H4 (cell line): ENCODE results near the gene APOC3. TPM values are rescaled to one million over a fixed set of nuclear protein-coding genes. Genes with fewer than 3 reads are reported as not detected.

ENCODE experiments used
- DNase-seq: peaks from one replicate; pipeline ENCODE4 v3.0.0-alpha.2; 2015; ENCODE audit warnings: low spot score
- total RNA-seq: library from RNA; depleted of rRNA; stranded (reverse); fragments of >200 nt; shearing (Covaris generic); gene quantifications from 2 replicates; pipeline ENCODE4 v1.2.3, GENCODE V29; 2014

APOC3 gene
- total RNA-seq, 1 experiment from 2014 or later = not detected

DNA sequence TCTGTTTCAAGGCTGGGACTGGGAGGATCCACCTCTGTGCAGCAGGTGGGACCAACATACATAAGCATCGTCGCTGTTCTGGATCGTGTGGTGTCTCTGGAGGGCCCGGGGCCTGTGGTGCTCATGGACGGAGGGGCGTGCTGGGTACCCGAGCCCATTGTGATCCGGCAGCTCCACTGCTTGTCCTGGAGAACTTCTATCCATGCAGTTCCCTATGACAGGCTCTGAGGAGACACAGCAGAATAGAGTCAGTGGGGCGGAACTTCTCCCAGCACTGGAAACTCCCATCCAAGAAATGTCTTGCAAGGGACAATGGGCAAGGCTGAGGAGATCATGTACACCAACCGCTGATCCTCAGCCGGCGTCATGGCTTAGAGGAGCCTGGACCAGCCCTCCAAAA is 19.4 kb downstream of the APOC3 start:
- DNase-seq = no peak

DNA sequence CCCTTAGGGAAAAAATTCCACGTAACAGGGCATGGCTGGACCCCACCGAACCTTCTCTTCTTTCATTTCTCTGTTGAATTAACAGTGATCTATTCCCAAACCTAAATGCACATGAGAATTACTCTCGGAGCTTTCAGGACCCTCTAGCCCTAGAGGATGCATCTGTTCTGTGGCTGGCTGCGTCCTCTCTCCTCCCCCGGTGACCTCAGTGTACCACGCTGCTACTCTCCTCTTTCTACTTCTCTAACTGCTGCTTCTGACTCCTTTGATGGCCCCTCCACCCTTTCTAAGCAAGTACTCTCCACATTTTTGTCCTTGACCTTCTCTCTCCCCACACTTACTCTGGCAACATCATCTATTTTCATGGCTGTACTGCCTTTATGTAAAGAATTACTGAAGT is 19.8 kb downstream of the APOC3 start:
- DNase-seq = no peak

DNA sequence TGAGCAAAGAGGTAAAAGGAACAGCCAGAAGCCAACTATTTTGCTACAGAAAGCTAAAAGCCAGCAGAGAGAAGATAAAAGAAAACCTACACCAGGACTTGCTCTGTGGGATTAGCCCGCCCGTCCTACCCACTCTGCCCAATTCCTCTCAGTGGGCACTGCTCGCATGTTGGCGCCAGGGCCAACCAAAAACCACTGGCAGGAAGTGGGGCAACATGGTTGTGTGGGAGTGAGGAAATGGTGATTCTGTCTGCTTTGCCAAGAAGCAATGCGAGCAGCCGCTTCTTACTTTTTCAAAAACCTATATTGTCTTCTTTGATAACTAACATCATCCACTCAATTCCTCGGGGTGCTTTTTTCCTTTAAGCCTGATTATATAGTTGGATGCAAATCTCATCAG is 21.9 kb downstream of the APOC3 start:
- no peak for DNase-seq

DNA sequence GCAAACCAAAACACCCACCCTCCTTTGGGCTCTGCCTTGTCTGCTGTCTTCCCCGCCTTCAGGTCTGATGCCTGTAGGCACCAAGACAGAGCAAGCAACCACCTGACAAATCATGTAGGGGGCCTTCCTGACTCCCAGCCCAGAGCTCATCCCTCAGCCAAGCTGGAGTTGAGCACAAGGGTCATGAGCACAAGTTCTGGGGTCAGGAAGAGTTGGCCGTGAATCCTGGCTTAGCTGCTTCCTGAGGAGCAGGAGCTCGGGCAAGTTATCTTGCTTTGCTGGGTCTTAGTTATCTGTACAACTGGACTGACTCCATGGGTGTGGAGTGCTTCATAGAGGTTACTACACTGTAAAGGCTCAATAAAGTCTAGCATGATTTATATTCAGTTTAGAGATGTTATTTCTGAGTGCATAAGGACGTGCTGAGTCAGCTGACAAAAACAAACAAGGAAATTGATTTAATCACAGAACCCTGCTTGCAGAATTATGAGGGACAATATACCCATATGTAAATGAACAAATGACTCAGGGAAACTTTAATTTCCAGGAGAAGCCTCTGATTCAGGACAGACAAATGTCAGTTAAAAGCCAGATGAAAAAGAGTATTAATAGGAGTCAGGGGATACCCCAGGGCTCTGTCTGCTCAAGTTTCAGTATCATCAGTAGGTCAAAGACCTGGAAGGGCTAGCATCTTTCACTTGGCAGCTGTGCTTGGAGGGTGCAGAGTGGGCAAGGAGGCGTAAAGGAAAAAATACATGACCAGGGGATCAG is 22.7 kb downstream of the APOC3 start:
- DNase-seq = no peak

DNA sequence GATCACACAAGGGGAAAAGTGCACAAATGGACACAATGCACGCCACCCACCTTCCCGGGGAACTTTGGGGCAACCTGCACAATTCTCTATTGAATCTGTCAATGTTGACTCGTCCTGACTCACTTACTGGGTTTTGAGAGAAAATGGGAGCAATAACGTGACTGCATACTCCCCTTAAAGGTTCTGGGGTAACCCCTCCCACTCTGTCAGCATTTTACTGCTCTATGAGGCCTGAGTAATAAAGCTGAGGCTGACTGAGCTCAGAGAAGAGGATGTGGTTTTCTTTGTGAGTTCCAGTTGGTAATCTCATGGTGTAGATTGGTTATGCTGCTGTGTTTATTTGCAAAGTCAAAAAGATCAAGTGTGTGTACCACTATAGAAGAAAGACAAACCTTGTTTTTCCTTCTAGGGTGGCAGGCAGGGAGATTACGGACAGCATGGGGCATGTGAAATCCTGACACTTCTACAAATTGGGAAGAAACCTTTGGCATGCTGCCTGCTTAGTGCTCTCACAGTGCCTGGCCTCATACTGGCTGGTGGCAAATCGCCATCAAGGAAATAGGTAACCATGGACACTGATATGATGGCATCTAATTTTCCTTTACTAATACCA is 23.9 kb downstream of the APOC3 start:
- peak; percentile 94 for DNase-seq

DNA sequence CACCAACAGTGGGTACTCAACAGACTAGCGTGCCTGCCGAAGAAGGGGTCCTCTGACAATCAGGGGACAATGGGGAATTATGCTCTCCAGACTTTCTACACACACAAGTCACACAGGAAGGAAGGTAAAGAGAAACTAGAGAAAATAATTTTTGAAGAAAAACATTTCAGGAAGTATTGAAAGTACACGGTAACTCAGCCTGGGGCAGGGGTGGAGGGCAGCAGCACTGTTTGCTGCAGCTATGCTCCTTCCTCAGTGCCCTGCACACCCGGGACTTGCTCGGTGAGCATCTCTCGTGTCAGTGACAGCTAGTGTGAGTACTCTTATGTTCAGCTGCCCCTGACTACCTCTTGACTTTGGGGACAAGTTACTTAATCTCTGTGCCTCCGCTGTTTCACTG is 25.7 kb downstream of the APOC3 start:
- DNase-seq = no peak

DNA sequence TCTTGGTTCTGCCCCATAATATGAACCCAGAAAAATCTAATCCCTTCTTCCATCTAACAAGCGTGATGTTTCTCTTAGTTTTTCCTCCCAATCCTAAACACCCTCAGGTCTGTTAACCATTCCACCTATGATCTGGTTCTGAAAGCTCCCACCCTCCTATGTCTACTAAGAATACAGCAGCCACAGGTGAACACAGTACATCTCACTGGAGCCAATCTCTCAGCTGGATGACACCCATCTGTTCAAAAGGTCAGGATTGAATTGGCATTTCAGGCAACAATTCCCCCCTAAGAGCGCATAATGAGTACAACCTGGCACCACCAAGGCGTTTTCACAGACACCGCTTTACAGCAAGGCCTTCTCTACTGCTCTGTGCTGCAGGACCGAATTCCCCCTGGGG is 26.7 kb downstream of the APOC3 start:
- no peak for DNase-seq

DNA sequence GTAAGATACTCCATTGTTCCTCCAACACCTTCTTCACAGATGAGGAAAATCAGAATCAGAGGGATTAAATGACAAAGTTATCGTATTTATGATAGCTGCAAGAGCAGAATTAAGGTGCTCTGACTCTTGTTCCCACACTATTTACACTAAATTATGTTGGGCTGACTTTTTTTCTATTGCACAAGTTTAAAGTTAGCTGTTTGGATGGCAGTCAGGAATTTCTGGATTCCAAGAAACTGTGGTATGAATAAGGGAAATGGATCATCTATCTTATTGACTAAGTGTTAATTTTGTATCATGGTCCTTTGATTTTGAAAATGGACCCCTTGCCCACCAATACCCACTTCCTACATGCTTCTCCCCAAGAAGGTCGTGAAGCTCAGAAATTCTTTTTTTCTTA is 27.6 kb downstream of the APOC3 start:
- DNase-seq = no peak

DNA sequence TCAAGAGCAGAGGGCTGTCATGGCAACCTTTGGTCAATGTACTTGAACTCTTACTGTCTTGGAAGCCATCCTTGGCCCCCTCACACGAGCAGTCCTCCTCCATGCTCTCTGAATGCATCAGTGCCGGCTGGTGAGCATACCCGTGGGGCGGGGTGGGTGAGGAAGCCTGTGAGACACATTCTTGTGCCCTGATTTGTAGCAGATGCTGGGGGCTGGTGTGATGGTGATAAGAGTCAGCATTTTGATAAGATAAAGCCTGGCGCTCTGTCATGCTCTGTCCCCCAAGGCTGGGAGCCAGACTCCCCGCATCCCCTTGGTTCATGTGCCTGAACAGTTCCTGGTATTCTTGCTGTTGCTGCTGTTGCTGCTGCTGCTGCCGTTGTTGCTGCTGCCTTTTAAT is 28.2 kb downstream of the APOC3 start:
- no peak for DNase-seq

DNA sequence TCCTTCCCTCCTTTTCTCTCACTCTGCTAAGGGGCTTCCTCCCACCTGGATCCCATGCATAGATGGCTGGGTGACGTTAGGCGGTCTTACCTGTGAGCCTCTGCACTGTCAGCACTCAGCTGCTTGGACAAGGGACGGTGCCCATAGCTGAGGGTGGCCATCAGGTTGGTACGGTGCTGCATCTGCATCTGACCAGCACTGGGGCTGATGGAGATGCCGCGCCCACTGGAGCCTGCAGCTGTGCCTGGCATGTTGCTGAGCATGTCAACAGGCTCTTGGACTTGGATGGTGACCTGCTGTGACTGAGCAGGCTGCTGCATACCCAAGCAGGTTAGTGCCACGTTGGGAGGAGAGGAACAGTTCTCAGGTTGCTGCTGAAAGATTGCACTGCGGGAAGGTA is 29.5 kb downstream of the APOC3 start:
- DNase-seq = no peak

DNA sequence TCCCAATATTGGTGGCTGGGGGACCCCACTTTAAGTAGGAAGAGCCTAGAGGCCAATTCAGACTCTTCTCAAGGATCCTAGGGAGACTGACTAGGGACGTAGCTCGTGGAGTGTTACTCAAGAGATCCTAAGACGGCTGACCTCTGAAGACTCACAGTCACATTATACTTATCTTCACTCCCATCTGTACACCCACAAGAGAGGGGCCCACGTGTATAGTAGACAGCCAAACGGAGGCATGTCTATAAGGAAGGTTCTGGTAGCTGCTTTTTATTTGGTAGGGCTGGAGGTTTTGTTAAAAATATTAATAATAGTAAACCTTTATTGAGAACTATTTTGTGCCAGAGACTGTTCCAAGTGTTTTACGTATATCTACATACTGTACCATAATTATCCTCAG is 30.6 kb downstream of the APOC3 start:
- DNase-seq = no peak

DNA sequence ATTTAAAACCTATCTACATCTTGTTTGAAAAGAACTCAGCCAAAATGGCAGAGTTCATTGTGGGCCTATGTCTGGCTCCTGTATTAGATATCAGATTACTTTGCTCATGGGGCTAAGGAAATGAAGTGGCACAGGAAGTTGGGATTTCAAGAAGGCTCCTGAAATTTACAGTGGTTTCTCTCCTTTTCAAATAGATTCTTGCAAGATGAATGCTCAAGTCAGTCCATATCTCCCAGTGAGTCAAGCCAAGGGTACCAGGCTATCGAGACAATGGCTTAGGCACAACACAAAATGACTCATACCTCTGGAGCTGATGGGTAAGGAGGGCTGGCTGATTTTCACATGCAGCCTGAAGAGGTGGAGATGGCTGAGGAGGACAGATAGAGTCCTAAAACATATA is 31.8 kb downstream of the APOC3 start:
- DNase-seq = peak; percentile 25

DNA sequence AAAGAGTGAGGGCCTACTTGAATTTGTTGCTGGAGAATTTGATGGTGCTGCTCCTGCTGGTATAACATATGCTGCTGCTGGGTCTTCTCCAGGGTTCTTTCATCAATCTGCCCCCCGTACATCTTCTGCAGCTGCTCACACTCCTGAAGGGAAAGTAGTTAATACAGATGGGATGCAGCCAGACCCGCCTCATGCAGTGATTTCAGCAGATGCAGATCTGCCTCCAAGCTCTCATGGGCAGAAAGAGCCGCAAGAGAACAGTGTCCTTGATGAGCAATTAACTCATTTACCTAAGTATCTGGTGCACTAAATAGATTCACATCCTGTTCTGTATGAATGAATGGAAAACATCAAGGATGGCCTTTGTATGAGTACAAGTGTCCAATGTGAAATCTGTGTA is 32.5 kb downstream of the APOC3 start:
- DNase-seq = no peak

DNA sequence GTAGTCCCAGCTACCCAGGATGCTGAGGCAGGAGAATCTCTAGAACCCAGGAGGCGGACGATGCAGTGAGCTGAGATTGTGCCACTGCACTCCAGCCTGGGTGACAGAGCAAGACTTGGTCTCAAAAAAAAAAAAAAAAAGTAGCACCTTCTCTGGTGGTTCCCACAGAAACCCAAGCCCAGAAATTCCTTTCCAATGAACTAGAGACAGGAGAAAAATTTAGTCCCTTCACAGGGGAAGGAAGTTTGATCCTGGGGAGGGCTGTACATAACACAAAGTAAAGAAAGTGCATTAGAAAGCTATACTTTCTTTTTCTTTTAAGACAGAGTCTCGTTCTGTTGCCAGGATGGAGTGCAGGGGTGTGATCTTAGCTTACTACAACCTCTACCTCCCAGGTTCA is 33.2 kb downstream of the APOC3 start:
- DNase-seq = no peak

DNA sequence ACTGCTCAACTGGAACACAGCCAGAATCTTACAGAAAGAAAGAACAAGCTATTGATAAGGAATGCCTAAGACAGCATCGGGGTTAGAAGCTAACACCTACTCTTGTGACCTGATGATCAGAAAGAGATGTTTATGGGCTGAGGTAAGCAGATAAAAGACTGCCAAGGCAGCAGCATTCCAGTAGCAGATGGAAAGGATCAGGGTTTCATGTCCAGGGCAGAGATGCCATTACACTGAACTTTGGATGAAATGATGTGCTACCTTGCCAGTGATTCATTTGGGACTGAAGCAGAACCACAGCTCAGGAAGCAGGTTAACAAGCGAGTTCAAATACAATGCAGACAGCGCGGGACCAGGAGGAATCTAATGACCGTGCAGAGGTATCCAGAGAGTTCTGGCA is 34.8 kb downstream of the APOC3 start:
- no peak for DNase-seq

DNA sequence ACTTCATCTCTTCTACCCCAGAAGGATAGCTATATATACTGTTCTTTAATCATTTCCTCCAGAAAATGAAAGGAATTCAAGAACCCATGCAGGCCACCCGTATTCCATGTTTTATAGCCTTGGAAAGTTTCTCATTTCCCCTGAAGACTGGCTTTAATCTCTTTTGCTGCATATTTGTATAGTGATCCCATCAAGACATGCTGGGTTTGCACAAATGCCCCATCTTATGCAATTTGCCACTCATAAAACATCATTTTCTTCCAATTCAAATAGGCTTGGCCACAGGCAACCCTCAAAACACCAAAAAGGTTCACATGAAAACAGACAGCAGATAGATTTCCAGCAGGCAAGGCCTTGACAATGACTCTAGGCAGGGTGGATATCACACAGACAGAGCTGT is 36.0 kb downstream of the APOC3 start:
- DNase-seq = no peak

DNA sequence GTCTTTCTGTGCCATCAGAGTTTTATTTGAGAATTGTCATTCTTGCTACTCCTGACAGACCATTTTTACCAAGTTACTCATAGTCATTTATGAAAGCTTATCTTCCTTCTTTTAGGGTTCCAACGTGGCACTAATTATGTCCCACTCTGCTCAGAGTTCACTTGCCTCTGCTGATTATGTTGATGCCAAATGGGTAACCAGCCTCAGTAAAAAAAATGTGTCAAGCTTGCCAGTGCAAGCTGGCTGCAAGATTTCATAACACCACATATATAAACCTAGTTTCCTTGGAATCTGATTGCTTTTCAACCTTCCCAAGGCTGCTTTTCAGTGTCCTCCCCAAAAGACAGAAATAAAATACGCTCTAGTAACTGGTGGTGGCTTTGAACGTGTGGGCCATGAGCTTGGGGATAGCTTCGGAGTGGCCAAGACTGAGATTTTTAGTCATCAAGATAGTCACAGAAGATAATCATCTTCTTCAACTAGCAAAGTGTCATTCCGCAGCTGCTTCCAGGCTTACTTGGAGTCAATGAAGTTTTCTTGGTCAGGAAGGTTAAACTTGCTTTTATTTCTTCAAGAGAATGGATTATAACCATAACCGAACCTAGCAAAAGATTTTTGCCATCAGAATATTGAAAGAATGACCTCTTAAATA is 37.2 kb downstream of the APOC3 start:
- no peak for DNase-seq

DNA sequence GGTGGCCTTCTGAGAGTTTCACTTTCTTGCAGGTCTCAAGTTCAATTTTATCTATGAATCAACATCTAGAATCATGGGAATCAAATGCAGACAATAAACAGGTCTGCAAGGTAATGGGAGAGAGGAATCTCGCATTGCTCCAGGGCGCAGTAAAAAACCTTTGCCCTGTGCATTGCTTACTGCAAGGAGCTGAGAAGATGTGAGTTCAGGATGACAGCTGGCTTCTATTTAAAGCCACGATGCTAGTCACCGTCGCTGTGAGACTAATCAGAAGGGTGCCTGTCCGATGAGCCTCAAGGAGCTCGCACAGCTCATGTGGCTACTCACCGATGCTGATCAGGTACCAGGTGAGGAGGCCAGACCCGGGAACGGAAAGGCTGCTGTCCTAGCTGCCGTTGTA is 37.9 kb downstream of the APOC3 start:
- no peak for DNase-seq

DNA sequence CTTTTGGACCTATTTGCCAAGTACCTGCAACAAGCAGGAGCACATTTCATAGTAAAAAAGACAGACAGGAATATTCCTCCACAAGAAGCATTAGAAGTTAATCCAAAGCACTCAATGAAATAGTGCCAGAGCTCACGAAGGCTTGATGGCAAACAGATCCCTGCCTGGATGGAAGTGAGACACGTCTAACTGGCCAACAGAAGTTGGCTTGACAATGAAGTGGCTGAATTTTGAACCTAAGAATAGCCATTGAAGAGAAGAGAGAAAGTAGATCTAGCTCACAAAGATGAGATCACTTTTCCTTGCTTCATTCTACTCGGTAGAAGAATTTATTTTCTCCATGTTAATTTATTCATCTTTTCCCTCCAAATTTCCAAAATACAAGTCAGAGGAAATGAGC is 38.4 kb downstream of the APOC3 start:
- DNase-seq = no peak

DNA sequence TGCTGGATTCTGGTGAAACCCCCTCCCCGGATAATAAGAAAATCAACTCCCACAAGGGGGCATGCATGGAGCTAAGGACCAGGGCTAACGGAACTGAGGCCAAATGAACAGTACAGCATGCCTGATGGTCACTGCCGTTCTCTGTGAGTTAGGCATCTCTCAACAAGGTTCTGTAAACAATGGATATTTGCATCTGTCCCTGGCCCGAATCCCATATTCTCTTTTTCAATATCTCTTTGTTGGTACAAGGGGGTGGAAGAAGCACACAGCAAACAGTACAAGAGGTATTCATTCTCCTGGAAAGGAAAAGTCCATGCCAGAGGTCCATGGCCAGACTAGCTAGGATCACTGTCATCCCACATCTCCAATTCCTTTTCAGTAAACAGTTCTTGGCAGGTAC is 39.9 kb downstream of the APOC3 start:
- no peak for DNase-seq

DNA sequence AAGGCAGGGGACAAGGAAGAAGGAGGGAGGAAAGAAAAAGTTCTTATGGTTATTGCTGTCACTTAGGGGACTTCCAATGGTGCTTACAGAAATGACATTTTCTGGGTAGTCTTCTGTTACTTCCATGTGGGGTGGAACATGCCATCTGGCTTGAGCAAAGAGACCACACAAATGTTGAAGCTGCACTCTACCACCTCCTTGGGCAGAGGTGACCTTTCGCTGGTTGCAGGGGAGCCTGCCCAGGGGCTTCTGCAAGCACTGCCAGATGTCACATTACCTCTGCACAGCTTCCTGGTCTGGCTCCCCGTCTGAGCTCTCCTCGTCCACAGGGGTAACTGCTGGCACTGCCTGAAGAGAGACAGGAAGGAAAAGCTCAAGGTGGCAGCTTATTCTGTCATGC is 40.3 kb downstream of the APOC3 start:
- no peak for DNase-seq

DNA sequence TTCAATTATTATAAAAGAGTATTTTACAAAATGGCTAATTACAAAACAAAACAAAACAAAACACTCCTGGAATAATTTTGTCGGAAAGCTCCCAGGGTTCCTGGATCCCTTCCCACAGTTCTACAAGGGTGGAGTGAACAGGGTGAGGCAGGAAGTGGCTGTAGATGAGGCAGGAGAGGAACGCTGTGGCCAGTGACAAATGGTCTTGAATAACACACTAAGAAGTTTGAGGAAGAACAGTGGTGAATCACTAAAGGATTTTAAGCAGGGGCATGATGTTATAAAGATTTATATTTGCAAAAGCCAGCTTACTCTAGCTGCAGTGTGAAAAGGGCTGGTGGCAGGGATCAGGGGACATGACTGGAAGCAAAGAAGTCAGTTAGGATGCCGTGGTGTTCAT is 41.5 kb downstream of the APOC3 start:
- peak; percentile 37 for DNase-seq

DNA sequence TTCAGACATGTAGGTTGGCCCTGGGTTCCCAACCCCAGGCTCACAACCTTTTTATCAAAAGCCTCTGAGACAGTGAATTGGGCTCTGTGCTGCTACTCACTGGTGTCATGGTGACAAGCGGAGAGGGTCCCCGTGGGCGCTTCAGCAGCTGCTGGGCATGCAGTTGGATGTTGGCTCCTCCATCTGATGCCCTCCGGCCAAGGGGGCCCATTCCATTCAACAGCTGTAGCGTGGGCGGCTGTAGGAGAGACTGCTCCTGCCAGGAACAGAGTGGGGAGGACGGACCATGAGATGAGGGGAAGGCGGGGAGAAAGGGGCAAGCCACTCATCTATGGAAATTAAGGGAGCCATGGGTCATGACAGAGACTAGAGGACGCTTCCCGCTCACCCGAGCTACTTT is 43.7 kb downstream of the APOC3 start:
- no peak for DNase-seq
